Activated CD8-positive, alpha-beta memory T cell treated with anti-CD3 and anti-CD28 coated beads, Interleukin-2, amount 50 U/mL, for 4 hours (primary cell): ENCODE data around the gene CCL5.

Experiments
- DNase-seq: peaks from one replicate; pipeline ENCODE4 v3.0.0-alpha.2; 2020

Gene CCL5

DNA sequence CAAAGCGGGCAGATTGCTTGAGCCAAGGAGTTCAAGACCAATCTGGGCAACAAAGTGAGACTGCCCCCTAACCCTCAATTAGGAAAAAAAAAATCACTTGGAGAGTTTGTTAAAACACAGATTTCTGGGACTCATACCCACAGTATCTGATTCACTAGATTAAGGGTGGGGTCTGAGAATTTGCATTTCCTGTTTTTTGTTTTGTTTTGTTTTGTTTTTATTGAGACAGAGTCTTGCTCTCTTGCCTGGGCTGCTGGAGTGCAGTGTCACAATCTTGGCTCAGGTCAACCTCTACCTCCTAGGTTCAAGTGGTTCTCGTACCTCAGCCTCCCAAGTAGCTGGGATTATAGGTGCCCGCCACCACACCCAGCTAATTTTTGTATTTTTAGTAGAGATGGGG is 12.6 kb downstream of the CCL5 start:
- no peak for DNase-seq

DNA sequence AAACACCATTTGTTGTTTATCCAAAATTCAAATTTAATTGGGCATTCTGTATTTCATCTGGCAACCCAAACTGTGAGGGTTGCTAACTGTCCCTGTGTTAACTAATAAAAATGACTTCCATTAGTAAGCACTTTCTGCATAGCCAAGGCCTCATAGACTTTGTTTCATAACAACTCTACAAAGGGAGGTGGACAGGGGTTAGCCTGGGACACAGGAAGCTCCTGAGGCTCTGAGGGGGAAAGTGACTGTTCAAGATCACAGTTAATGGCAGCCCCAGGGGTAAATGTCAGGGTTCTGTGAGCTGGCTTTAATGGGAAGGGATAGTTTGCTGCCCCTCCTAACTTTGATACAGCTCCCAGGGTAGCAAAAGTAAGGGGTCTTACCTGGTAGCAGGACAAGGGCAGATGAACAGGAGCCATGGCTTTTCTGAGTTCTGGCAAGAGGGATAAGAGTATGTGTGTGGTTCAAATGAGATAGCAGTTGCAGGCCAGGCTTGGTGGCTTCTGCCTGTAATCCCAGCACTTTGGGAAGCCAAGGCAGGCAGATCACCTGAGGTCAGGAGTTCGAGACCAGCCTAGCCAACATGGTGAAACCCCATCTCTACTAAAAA is 13.7 kb downstream of the CCL5 start:
- no peak for DNase-seq

DNA sequence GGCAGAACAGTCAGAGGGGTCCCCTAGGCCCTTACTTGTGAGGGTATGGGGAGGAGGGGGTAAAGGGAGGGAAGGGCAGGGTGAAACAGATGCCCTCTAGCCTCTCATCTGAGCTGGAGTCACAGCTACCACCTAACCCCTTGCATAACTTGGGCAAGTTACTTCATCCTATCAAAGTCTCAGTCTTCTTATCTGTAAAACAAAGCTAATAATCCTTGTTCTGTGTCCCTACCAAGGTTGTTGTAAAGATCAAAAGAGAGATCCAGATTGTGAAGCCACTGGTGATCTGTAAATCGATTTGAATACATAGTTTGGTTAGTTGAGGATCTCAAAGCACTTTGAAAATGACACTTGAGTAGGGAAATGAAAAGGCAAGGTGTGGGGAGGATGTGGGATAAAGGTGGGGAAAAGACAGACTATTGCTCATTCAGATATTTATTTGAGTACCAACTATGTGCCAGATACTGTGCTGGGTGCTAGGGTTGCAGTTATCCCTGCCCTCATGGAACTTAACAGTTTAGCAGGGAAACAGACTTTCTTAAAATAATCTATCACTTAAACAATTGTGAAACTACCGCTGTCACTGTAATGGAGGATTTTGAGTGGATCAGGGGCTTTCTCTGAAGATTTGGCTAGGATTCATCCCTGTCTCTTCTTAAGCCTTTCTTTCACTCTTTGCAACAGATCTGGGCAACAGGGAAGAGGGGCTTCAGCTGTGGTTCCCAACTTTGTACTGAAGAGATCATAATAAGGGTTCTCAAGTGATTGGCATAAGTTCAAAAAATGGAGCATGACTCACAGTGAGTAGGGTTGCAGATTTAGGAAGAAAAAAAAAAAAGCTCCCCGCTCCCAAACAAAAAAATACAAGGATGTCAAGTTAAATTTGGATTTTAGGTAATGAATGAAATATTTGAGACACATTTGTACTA is 14.5 kb downstream of the CCL5 start:
- DNase-seq, result no peak

DNA sequence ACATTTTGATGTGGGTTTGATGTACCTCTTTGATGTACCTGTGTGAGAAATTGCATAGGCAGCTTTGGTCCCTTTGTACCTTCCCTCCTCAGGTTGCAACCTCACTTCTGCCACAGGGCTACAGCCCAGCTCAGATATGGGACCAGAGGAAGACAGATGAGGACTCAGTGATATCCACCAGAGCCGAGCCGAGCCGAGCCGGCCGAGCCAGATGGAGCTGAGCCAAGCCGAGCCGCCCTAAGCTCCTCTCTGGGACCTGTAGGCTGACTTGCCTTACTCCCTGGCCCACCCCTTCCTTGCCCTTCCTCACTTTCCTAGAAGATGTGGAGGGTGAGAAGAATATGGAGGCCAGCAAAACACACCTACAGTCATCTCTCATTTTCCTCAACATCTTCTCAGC is 15.3 kb downstream of the CCL5 start:
- no peak for DNase-seq

DNA sequence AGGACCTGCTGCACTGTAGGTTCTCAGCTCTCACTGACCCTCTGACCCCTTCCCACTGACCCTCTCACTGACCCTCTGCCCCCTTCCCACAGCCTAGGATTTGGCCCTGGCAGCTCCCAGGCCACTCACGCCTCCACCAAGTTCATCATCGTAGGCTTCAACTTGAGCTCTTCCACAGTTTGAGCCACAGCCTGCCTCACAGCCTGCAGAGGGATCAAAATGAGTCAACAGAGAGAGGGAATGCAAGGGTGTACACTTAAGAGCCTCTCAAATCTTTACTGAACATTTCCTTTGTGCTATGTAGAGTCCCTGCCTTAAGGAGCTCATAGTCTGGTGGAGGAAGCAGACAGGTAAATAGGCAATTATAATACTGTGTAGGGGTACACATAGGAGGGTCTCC is 23.6 kb downstream of the CCL5 start:
- DNase-seq, result no peak

DNA sequence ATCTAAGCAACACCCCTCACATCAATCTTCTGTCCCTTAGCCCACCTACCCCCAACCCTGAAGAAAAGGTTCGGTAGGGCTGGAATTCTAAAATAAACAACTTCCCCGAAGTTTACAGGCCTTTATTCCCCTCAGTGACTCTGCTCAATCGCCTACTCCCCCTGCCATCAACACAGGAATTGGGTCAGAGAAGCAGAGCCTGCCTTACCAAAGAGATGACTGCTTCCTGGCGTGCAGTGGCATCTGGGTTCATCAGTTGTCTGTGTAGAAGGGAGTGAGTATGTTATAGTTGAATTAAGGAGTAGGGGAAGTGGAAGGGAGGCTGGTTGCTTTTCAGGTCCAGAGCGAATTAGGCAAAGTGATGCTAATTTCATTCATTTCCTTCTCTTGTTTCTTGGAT is 24.2 kb downstream of the CCL5 start:
- DNase-seq, result no peak

DNA sequence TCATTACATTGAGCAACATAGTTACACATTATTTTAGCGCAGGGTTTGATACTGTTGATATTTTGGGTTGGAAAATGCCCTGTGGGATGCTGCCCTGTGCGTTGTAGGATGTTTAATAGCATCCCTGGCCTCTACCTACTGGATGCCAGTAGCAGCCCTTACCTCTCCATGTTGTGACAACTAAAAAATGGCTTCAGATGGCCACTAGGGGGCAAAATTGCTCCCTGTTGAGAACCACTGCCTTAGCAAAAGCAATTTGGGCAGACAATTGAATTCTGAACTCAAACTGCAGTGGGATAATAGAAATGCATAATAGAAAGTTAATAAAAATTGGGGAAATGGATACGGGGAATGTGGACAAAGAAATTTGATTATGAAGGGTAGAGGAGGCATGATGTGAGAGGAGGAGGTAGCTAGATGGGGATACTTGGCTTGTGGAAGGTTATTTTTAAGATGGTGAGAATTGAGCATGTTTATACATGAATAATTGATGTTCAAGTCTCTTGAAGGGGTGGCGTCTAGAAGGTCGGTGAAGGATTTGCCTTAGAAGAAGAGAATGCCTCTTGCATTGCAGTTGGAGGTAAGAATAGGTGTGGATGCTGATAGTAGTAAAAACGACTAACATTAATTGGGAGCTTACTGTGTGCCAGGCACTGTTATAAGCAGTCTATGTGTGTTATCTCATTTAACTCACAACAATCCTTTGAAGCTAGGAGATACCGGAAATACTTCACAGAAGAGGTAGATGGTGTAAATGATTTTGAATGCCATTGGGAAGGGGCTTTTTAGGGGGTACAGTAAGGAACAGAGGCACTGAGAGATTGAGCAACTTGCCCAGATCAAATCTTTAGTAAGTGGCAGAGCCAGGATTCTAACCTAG is 30.5 kb downstream of the CCL5 start:
- DNase-seq, result peak; percentile 60

DNA sequence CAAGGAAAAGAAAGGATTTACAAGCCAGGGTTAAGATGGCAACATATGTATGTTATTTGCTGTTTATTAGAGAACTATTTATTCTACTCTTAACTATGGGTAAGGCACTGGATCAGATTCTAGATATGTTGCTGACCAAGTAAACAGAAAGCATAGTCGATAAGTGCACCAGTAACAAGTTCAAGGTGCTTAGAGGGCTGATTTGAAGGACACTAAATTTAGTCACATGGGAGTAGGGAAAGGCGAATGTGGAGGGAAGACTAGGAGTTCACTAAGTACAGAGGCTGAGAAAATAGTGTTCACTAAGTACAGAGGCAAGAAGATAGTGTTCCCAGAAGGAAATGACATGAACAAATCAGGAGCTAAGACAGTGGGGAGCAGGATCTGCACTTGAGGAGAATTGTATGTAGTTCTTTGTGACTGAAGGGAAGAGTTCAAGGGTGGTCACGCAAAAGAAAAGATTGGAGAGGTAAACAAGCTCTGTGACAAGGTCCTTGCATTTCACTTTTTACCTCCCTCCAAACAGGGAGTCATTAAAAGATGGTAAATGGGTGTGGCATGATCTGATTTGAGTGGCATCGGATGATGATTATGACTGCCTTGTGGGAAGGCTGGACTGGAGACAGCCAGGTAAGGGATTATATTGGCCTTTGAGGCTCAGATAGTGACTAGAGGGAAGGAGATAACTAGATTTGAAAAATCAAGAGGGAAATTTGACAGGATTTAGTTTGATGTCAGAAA is 32.4 kb downstream of the CCL5 start:
- no peak for DNase-seq

DNA sequence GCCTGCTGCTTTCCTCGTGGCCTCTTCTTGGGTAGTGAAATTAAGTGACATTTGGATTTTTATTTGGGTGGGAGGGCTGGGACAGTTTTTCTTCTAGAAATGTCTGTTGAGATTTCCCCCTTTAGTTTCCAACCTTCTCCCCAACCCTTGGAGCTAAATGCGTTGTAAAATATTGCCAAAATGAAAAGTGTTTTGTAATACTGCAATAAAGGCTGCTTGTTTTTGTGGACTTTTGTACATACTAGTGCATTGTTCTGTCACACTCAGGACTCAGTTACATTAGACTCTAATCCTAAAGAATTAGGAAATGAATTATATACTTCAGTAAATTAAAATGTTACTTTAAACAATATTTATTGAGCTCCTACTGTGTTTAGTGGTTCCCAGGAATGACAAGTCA is 33.2 kb downstream of the CCL5 start:
- no peak for DNase-seq

DNA sequence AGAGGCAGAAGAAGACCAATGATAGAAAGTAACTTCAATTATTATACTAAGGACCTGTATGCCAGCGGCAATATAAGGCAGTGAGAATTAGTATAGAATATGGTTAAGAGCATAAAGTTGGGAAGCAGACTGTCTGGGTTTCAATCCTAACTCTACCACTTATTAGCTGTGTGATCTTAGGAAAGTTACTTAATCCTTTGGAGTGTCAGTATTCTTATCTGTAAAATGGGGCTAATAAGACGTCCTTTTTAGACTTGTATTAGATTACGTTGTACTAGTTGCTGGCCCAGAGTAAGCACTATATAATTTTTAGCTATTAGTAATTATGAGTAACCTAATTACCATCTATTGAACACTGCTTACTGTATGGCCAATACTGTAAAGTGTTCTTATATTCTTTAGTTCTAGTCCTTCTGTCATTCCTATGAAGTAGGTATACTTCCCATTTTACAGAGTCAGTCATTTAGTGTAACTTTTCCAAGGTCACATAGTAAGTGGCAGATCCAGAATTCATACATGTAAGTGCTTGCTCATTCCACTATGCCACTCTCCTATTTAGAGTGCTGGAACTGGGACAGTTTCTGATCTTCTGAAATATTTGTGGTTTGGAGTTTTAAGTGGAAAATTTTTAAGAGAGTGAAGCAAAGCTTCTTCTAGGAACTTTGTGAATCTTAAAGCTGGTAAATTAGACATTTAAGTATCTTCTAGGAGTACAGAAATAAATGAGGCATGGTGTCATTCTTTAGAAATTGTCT is 33.9 kb downstream of the CCL5 start:
- DNase-seq, result no peak

DNA sequence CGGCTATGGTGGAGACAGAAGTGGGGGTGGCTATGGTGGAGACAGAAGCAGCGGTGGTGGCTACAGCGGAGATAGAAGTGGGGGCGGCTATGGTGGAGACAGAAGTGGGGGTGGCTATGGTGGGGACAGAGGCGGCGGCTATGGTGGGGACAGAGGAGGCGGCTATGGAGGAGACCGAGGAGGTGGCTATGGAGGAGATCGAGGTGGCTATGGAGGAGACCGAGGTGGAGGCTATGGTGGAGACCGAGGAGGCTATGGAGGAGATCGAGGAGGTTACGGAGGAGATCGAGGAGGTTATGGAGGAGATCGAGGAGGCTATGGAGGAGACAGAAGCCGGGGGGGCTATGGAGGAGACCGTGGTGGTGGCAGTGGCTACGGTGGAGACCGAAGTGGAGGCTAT is 35.6 kb downstream of the CCL5 start:
- no peak for DNase-seq

DNA sequence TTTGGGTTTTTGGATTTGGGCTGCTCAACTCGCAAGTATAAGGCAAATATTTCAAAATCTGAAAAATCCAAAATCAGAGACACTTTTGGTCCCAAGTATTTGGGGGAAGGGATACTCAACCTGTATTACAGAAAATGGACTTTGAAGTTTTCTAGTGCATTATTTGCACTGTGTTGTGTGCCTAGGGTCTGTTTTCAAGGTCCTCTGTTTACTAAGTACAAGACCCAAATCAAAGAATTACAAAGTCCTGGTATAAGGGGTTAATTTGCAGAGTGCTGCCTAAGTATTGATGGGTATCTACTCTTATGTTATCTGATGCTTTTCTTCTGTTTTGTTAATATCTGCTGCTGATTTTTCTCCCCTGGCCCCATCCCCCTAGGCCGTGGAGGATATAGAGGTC is 36.5 kb downstream of the CCL5 start:
- no peak for DNase-seq

DNA sequence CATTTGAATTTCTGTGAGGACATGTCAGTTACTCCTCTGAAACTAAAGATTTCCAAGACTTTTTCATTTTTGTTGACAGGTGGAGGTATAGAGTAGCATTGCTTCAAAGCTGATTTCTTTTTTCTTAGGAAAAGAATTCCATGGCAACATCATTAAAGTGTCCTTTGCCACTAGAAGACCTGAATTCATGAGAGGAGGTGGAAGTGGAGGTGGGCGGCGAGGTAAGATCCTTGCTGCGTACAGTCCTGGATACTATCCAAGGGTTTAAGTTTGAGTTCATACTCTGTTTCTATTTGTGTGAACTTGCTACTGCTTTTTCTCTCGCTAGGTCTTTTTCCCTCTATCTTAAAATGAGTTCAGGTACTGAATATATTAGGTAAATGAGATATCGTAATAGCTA is 37.9 kb downstream of the CCL5 start:
- DNase-seq, result no peak

DNA sequence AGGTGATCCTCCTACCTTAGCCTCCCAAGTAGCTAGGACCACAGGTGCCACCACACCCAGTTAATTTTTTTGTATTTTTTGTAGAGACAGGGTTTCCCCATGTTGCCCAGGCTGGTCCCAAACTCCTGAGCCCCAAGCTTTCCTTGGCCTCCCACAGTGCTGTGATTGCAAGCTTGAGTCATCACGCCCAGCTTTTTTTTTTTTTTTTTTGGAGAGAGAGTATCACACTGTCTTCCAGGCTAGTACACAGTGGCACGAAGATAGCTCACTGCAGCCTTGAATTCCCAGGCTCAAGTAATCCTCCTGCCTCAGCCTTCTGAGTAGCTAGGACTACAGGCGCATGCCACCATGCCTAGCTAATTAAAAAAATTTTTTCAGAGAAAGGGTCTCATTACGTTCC is 38.7 kb downstream of the CCL5 start:
- DNase-seq, result no peak

DNA sequence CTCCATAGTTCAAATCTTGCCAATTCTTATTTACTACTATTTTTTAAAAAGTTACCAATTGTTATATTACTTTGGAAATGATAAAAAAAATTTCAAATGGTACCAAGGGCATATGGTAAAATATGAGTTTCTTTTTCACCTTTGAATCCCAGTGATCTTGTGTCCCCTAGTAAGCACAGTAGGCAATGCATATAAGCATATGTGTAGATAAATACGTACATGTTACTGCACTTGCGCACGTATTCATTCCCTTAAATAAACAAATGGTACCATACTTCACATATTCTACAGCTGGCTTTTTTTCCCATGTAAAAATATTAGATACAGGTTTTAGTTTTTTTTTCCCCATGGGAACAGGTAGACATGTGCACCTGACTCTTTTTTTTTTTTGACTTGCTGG is 39.1 kb downstream of the CCL5 start:
- DNase-seq, result no peak

DNA sequence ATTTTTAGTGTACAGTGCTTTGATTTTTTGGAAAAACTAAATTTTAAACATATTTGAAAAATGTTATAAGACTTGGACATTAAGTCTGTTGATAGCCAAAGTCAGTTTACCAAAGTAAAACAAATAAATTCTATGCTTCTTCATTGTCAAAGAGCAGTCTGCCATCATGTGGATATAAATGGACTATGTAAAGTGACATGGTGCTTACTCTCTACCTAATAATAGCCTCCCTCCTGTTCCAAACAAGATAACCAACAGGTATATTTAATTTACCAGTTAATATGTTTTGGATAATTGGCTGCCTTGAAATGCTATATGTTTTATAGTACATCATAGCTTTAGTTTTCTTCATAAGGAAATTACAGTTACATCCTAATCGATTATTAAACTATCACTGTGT is 55.0 kb downstream of the CCL5 start:
- DNase-seq, result no peak
